ENCODE data around the gene ZSWIM8. TPM values are rescaled to one million over a fixed set of nuclear protein-coding genes. Genes with fewer than 3 reads are reported as not detected.
"Not testable (repeated sequence)": the region's sequence is repeated elsewhere in the genome, so short reads cannot be mapped to it uniquely, and the experiment has no call there.

ZSWIM8 gene
- total RNA-seq, 2 donors from 2014 or later, result 72.0 to 81.3 TPM

GRCh38 chr10:73780966-73781365 is 4.4 kb upstream of the ZSWIM8 start:
- no peaks in the 10 kb centered on the region for H3K27me3 Mint-ChIP-seq (ENCODE audit: low read depth)
- DNase-seq (no peak), ATAC-seq (replicated peaks in 1 of 2) (no peak)
- peaks cover 3 to 11% of the 10 kb centered on the region in 2 donors for H3K36me3 Mint-ChIP-seq (ENCODE audit: insufficient read depth in 2 of 2)
- H3K4me3 Mint-ChIP-seq, result peak overlapping the region; percentile 97 to 99
- H3K27ac Mint-ChIP-seq, result peak overlapping the region; percentile 99
- peaks cover 71% of the 10 kb centered on the region for H3K4me1 Mint-ChIP-seq (ENCODE audit: low read depth)
- H3K9me3 Mint-ChIP-seq, result no peaks in the 10 kb centered on the region

- Mint-ChIP-seq H3K4me1 (ENCODE audit: low read depth) (peaks cover 76% of the 10 kb centered on the region), H3K36me3 (ENCODE audit: insufficient read depth in 2 of 2) (peaks cover 3 to 11% of the 10 kb centered on the region in 2 donors), H3K9me3 (no peaks in the 10 kb centered on the region), H3K27me3 (ENCODE audit: low read depth) (no peaks in the 10 kb centered on the region), H3K27ac (peak overlapping the region; percentile 99), H3K4me3 (peak overlapping the region; percentile 97 to 99)
- peak in 1 of 2 donors; percentile 21 for ATAC-seq (replicated peaks in 1 of 2)
- no peak for DNase-seq
Measured at GRCh38 chr10:73781548-73781878, 3.9 kb upstream of the ZSWIM8 start.

- ATAC-seq (replicated peaks in 1 of 2) (peak; percentile 75), DNase-seq (peak; percentile 95 to 96)
- no peaks in the 10 kb centered on the region for H3K27me3 Mint-ChIP-seq (ENCODE audit: low read depth)
- no peaks in the 10 kb centered on the region for H3K9me3 Mint-ChIP-seq
- peaks cover 1 to 9% of the 10 kb centered on the region in 2 donors for H3K36me3 Mint-ChIP-seq (ENCODE audit: insufficient read depth in 2 of 2)
- peak within 1 kb of the TSS; percentile 97 to 99 for H3K4me3 Mint-ChIP-seq
- peaks cover 77% of the 10 kb centered on the region for H3K4me1 Mint-ChIP-seq (ENCODE audit: low read depth)
- peak within 1 kb of the TSS; percentile 99 for H3K27ac Mint-ChIP-seq
Measured at GRCh38 chr10:73781879-73782748, 3.3 kb upstream of the ZSWIM8 start, which contains the start of gene CHCHD1. Gene CHCHD1 (plus strand): TSS chr10:73782048. CDS start chr10:73782076, 28 bp downstream.

- no peaks in the 10 kb centered on the region for H3K27me3 Mint-ChIP-seq (ENCODE audit: low read depth)
- H3K36me3 Mint-ChIP-seq (ENCODE audit: insufficient read depth in 2 of 2), result peaks cover 1 to 9% of the 10 kb centered on the region in 2 donors
- H3K4me3 Mint-ChIP-seq, result peak overlapping the region; percentile 97 to 99
- no peak for ATAC-seq (replicated peaks in 1 of 2)
- peaks cover 77% of the 10 kb centered on the region for H3K4me1 Mint-ChIP-seq (ENCODE audit: low read depth)
- H3K27ac Mint-ChIP-seq, result peak overlapping the region; percentile 99
- DNase-seq, result no peak
- no peaks in the 10 kb centered on the region for H3K9me3 Mint-ChIP-seq
Measured at GRCh38 chr10:73782749-73783085, 2.7 kb upstream of the ZSWIM8 start.

- ATAC-seq (replicated peaks in 1 of 2) (peak; percentile 6), DNase-seq (peak; percentile 44 to 50)
- H3K27me3 Mint-ChIP-seq (ENCODE audit: low read depth), result no peaks in the 10 kb centered on the region
- H3K9me3 Mint-ChIP-seq, result no peaks in the 10 kb centered on the region
- H3K27ac Mint-ChIP-seq, result peak overlapping the region; percentile 93
- H3K4me1 Mint-ChIP-seq (ENCODE audit: low read depth), result peaks cover 61% of the 10 kb centered on the region
- H3K4me3 Mint-ChIP-seq, result peak overlapping the region; percentile 90 to 98
- peaks cover 7 to 11% of the 10 kb centered on the region in 2 donors for H3K36me3 Mint-ChIP-seq (ENCODE audit: insufficient read depth in 2 of 2)
Measured at GRCh38 chr10:73785721-73786511, 510 bp downstream of the ZSWIM8 start.

GRCh38 chr10:73786512-73786885 is 1.1 kb downstream of the ZSWIM8 start:
- ATAC-seq (replicated peaks in 1 of 2) (no peak), DNase-seq (no peak)
- peak overlapping the region; percentile 93 for H3K27ac Mint-ChIP-seq
- peak overlapping the region; percentile 90 to 92 for H3K4me3 Mint-ChIP-seq
- H3K4me1 Mint-ChIP-seq (ENCODE audit: low read depth), result peaks cover 58% of the 10 kb centered on the region
- H3K27me3 Mint-ChIP-seq (ENCODE audit: low read depth), result no peaks in the 10 kb centered on the region
- peaks cover 7 to 11% of the 10 kb centered on the region in 2 donors for H3K36me3 Mint-ChIP-seq (ENCODE audit: insufficient read depth in 2 of 2)
- H3K9me3 Mint-ChIP-seq, result no peaks in the 10 kb centered on the region

- not testable (repeated sequence) for H3K27ac Mint-ChIP-seq; ATAC-seq (replicated peaks in 1 of 2); DNase-seq; H3K9me3 Mint-ChIP-seq; H3K36me3 Mint-ChIP-seq (ENCODE audit: insufficient read depth in 2 of 2); H3K27me3 Mint-ChIP-seq (ENCODE audit: low read depth)
- Mint-ChIP-seq H3K4me3 (peak overlapping the region; percentile 39 to 90), H3K4me1 (ENCODE audit: low read depth) (peaks cover 53% of the 10 kb centered on the region)
Measured at GRCh38 chr10:73787031-73787800, 1.8 kb downstream of the ZSWIM8 start.

- Mint-ChIP-seq H3K4me1 (ENCODE audit: low read depth) (peaks cover 43% of the 10 kb centered on the region), H3K4me3 (no peak overlapping the region)
- no peak for ATAC-seq (replicated peaks in 1 of 2)
Measured at GRCh38 chr10:73788864-73789658, 3.7 kb downstream of the ZSWIM8 start.

GRCh38 chr10:73789659-73790055 is 4.3 kb downstream of the ZSWIM8 start:
- Mint-ChIP-seq H3K4me3 (no peak overlapping the region), H3K27me3 (ENCODE audit: low read depth) (no peaks in the 10 kb centered on the region), H3K9me3 (no peaks in the 10 kb centered on the region), H3K27ac (no peak overlapping the region), H3K4me1 (ENCODE audit: low read depth) (peaks cover 38% of the 10 kb centered on the region), H3K36me3 (ENCODE audit: insufficient read depth in 2 of 2) (peaks cover 7 to 16% of the 10 kb centered on the region in 2 donors)
- no peak for ATAC-seq (replicated peaks in 1 of 2)
- no peak for DNase-seq

More at GRCh38 chr10:73788864-73789658, 3.7 kb downstream of the ZSWIM8 start:
- Mint-ChIP-seq H3K27ac (no peak overlapping the region), H3K9me3 (no peaks in the 10 kb centered on the region), H3K27me3 (ENCODE audit: low read depth) (no peaks in the 10 kb centered on the region), H3K36me3 (ENCODE audit: insufficient read depth in 2 of 2) (peaks cover 7 to 13% of the 10 kb centered on the region in 2 donors)
- DNase-seq, result no peak

GRCh38 chr10:73790886-73791625 is 5.7 kb downstream of the ZSWIM8 start:
- H3K27me3 Mint-ChIP-seq (ENCODE audit: low read depth), result no peaks in the 10 kb centered on the region
- peaks cover 7 to 21% of the 10 kb centered on the region in 2 donors for H3K36me3 Mint-ChIP-seq (ENCODE audit: insufficient read depth in 2 of 2)
- H3K27ac Mint-ChIP-seq, result no peak overlapping the region
- DNase-seq (no peak), ATAC-seq (replicated peaks in 1 of 2) (peak in 1 of 2 donors; percentile 14)
- no peaks in the 10 kb centered on the region for H3K9me3 Mint-ChIP-seq
- H3K4me3 Mint-ChIP-seq, result no peak overlapping the region
- H3K4me1 Mint-ChIP-seq (ENCODE audit: low read depth), result peaks cover 30% of the 10 kb centered on the region

- Mint-ChIP-seq H3K27me3 (ENCODE audit: low read depth) (no peaks in the 10 kb centered on the region), H3K4me1 (ENCODE audit: low read depth) (peaks cover 21% of the 10 kb centered on the region), H3K27ac (no peak overlapping the region), H3K36me3 (ENCODE audit: insufficient read depth in 2 of 2) (peaks cover 7 to 22% of the 10 kb centered on the region in 2 donors), H3K4me3 (no peak overlapping the region), H3K9me3 (no peaks in the 10 kb centered on the region)
- ATAC-seq (replicated peaks in 1 of 2) (peak; percentile 15 to 18), DNase-seq (no peak)
Measured at GRCh38 chr10:73791871-73792400, 6.5 kb downstream of the ZSWIM8 start.
